H1 (cell line): ENCODE results near the gene ZNF765. TPM values are rescaled to one million over a fixed set of nuclear protein-coding genes. Genes with fewer than 3 reads are reported as not detected.

Source experiments
- CTCF ChIA-PET: fragments of 300-600 bp; sonication (Branson Sonifier 250); formaldehyde crosslinking; loops from one replicate; lab custom pipeline; 2021; ENCODE audit not compliant: partially characterized antibody; lab: Charles Lee
- POLR2A ChIA-PET: fragments of 300-600 bp; sonication (Branson Sonifier 250); formaldehyde crosslinking; loops from one replicate; lab custom pipeline; 2021; ENCODE audit warnings: inconsistent platforms; ENCODE audit not compliant: partially characterized antibody; lab: Charles Lee
- DNase-seq, 2 experiments: peaks; one replicate each; pipeline versions ENCODE4 v3.0.0 to v3.0.0-alpha.2; 2010 to 2022; ENCODE audit warnings: low spot score in 2 of 2, low read depth in 1 of 2, mixed read lengths in 1 of 2
- FAIRE-seq: peaks from 2 replicates; lab custom pipeline; 2011; peaks lifted over from hg19 to GRCh38; lab: Jason Lieb, UNC
- H2AFZ ChIP-seq: 2 replicates; pipeline ENCODE4 v1.8.1; 2012; ENCODE audit warnings: low read length, inconsistent platforms
- H2AK5ac ChIP-seq: 2 replicates; pipeline ENCODE4 v1.6.1; 2013; ENCODE audit warnings: low read depth, low read length
- H2BK120ac ChIP-seq: replicated peaks from 2 replicates; pipeline ENCODE3; 2013; ENCODE audit warnings: low read depth, low read length, inconsistent platforms
- H2BK12ac ChIP-seq: 2 replicates; pipeline ENCODE4 v1.6.1; 2013; ENCODE audit warnings: low read depth, low read length
- H2BK15ac ChIP-seq: 2 replicates; pipeline ENCODE4 v1.6.1; 2013; ENCODE audit warnings: low read length
- H2BK20ac ChIP-seq: 2 replicates; pipeline ENCODE4 v1.6.1; 2013; ENCODE audit warnings: low read length
- H2BK5ac ChIP-seq: 2 replicates; pipeline ENCODE4 v1.6.1; 2013; ENCODE audit warnings: low read depth, low read length
- H3K14ac ChIP-seq: 2 replicates; pipeline ENCODE4 v1.6.1; 2013; ENCODE audit warnings: inconsistent platforms; ENCODE audit not compliant: insufficient read length
- H3K18ac ChIP-seq: 2 replicates; pipeline ENCODE4 v1.6.1; 2013; ENCODE audit warnings: low read length; ENCODE audit errors: extremely low read depth
- H3K23ac ChIP-seq: 2 replicates; pipeline ENCODE4 v1.6.1; 2013; ENCODE audit warnings: inconsistent platforms; ENCODE audit not compliant: insufficient read length
- H3K23me2 ChIP-seq: 2 replicates; pipeline ENCODE4 v1.6.1; 2013; ENCODE audit warnings: low read depth, low read length
- H3K27ac ChIP-seq: 2 replicates; pipeline ENCODE4 v1.6.1; 2011; ENCODE audit warnings: low read depth, low read length, inconsistent platforms
- H3K27me3 ChIP-seq, 4 experiments: replicated peaks in 1 of 4; 1 replicate in 1 of 4; 2 replicates in 3 of 4; pipeline versions ENCODE4 v1.6.1 to v1.8.1; 2011 to 2013; ENCODE audit warnings: low read length in 3 of 4, mild to moderate bottlenecking in 3 of 4, inconsistent platforms in 2 of 4, mixed read lengths in 2 of 4, moderate library complexity in 1 of 4; ENCODE audit not compliant: control insufficient read depth in 3 of 4, insufficient read depth in 3 of 4; ENCODE audit errors: extremely low read depth in 1 of 4
- H3K36me3 ChIP-seq, 4 experiments: 2 replicates each; pipeline versions ENCODE4 v1.6.1 to v1.8.1; 2011 to 2013; ENCODE audit warnings: mild to moderate bottlenecking in 4 of 4, low read length in 3 of 4, moderate library complexity in 2 of 4, control low read depth in 1 of 4, inconsistent platforms in 1 of 4; ENCODE audit not compliant: insufficient read depth in 4 of 4, control insufficient read depth in 2 of 4
- H3K4ac ChIP-seq: replicated peaks from 2 replicates; pipeline ENCODE3; 2013; ENCODE audit warnings: low read length, low read depth, mixed read lengths, inconsistent platforms; ENCODE audit not compliant: insufficient read length
- H3K4me1 ChIP-seq, 4 experiments: replicated peaks in 1 of 4; 1 replicate in 1 of 4; 2 replicates in 3 of 4; pipeline versions ENCODE4 v1.6.1 to v1.8.1; 2011 to 2013; ENCODE audit warnings: low read length in 3 of 4, inconsistent platforms in 2 of 4, mixed read lengths in 1 of 4; ENCODE audit not compliant: insufficient read depth in 4 of 4, control insufficient read depth in 3 of 4
- H3K4me2 ChIP-seq, 2 experiments: 2 replicates each; pipeline versions ENCODE4 v1.6.1 to v1.8.1; 2011 to 2013; ENCODE audit warnings: low read depth in 2 of 2, low read length in 2 of 2, control low read depth in 1 of 2, inconsistent platforms in 1 of 2, mild to moderate bottlenecking in 1 of 2; ENCODE audit not compliant: insufficient read depth in 1 of 2
- H3K4me3 ChIP-seq, 4 experiments: fragments of 200-600, 300-600 bp in 1 of 4; sonication (generic), shearing (Covaris generic), sonication (Bioruptor Twin) in 1 of 4; 2 replicates each; pipeline versions ENCODE4 v1.5.1 to v1.8.1; 2011 to 2016; ENCODE audit warnings: low read length in 4 of 4, low read depth in 3 of 4, control low read depth in 2 of 4, inconsistent platforms in 2 of 4, mild to moderate bottlenecking in 2 of 4, mixed read lengths in 1 of 4, moderate library complexity in 1 of 4; ENCODE audit not compliant: insufficient read depth in 2 of 4; ENCODE audit errors: extremely low read depth in 1 of 4
- H3K56ac ChIP-seq: replicated peaks from 2 replicates; pipeline ENCODE3; 2013; ENCODE audit warnings: low read depth, mild to moderate bottlenecking, mixed read lengths, low read length, inconsistent platforms; ENCODE audit not compliant: insufficient read length
- H3K79me1 ChIP-seq: 2 replicates; pipeline ENCODE4 v1.6.1; 2013; ENCODE audit warnings: low read depth, low read length, control low read depth
- H3K79me2 ChIP-seq, 2 experiments: 2 replicates each; pipeline versions ENCODE4 v1.6.1 to v1.8.1; 2012 to 2013; ENCODE audit warnings: low read length in 2 of 2, mild to moderate bottlenecking in 2 of 2, inconsistent platforms in 1 of 2; ENCODE audit not compliant: insufficient read depth in 2 of 2, control insufficient read depth in 1 of 2
- H3K9ac ChIP-seq, 4 experiments: replicated peaks in 1 of 4; 1 replicate in 1 of 4; 2 replicates in 3 of 4; pipeline versions ENCODE4 v1.6.1 to v1.8.1; 2011 to 2013; ENCODE audit warnings: low read depth in 3 of 4, low read length in 3 of 4, control low read depth in 2 of 4, mild to moderate bottlenecking in 2 of 4, moderate library complexity in 2 of 4, inconsistent platforms in 1 of 4; ENCODE audit errors: extremely low read depth in 1 of 4
- H3K9me3 ChIP-seq, 2 experiments: 2 replicates each; pipeline versions ENCODE4 v1.6.1 to v1.8.1; 2012 to 2013; ENCODE audit warnings: mild to moderate bottlenecking in 2 of 2, moderate library complexity in 2 of 2, control low read depth in 1 of 2, inconsistent platforms in 1 of 2, low read depth in 1 of 2, low read length in 1 of 2, mixed read lengths in 1 of 2; ENCODE audit not compliant: insufficient read depth in 2 of 2
- H4K20me1 ChIP-seq, 2 experiments: replicated peaks in 1 of 2; 2 replicates each; pipeline versions ENCODE3 to v1.8.1; 2011 to 2013; ENCODE audit warnings: inconsistent platforms in 2 of 2, low read length in 2 of 2, mild to moderate bottlenecking in 1 of 2; ENCODE audit not compliant: insufficient read depth in 2 of 2, control insufficient read depth in 1 of 2
- H4K5ac ChIP-seq: 2 replicates; pipeline ENCODE4 v1.6.1; 2013; ENCODE audit warnings: low read length, low read depth, mixed read lengths, inconsistent platforms; ENCODE audit not compliant: insufficient read length
- H4K8ac ChIP-seq: 2 replicates; pipeline ENCODE4 v1.8.0; 2013; ENCODE audit warnings: mild to moderate bottlenecking, moderate library complexity, low read length, inconsistent platforms; ENCODE audit not compliant: insufficient read depth; ENCODE audit errors: extremely low read depth
- H4K91ac ChIP-seq: replicated peaks from 2 replicates; pipeline ENCODE3; 2013; ENCODE audit warnings: low read length, mixed read lengths, inconsistent platforms; ENCODE audit not compliant: insufficient read length
- ATF2 ChIP-seq: IDR thresholded peaks from 2 replicates; pipeline ENCODE4 v1.6.1; 2012; ENCODE audit warnings: low read length, inconsistent platforms
- CHD1 ChIP-seq: IDR thresholded peaks from 2 replicates; pipeline ENCODE4 v1.6.1; 2012; ENCODE audit warnings: low read depth, low read length, improper control_type of control experiment
- E2F6 ChIP-seq: IDR thresholded peaks from 2 replicates; pipeline ENCODE4 v1.6.1; 2012; ENCODE audit warnings: inconsistent platforms
- JUN ChIP-seq: IDR thresholded peaks from 2 replicates; pipeline ENCODE4 v1.6.1; 2011; ENCODE audit warnings: low read depth, mild to moderate bottlenecking, improper control_type of control experiment, low read length
- JUND ChIP-seq: IDR thresholded peaks from 2 replicates; pipeline ENCODE4 v1.6.1; 2011; ENCODE audit warnings: mild to moderate bottlenecking, improper control_type of control experiment, low read length
- POU5F1 ChIP-seq: IDR thresholded peaks from 2 replicates; pipeline ENCODE4 v1.6.1; 2011; ENCODE audit warnings: low read depth, mild to moderate bottlenecking, low read length, moderate library complexity
- RBBP5 ChIP-seq: IDR thresholded peaks from 2 replicates; pipeline ENCODE4 v1.7.1; 2012; ENCODE audit warnings: low read depth, mild to moderate bottlenecking, inconsistent platforms, low read length, moderate library complexity, borderline replicate concordance
- SIX5 ChIP-seq: IDR thresholded peaks from 2 replicates; pipeline ENCODE4 v1.6.1; 2011; ENCODE audit warnings: mild to moderate bottlenecking, low read depth, low read length
- SUZ12 ChIP-seq: fragments of 200-600 bp; sonication (generic); IDR thresholded peaks from 2 replicates; pipeline ENCODE4 v1.6.1; 2012; ENCODE audit warnings: mild to moderate bottlenecking, inconsistent platforms, low read length, moderate library complexity, mixed read lengths
- ZNF274 ChIP-seq: IDR thresholded peaks from 2 replicates; pipeline ENCODE4 v1.7.0; 2012; ENCODE audit warnings: low read length, borderline replicate concordance; ENCODE audit errors: extremely low read depth
- WGBS, 2 experiments: shearing (Covaris generic) in 1 of 2; methylation state at CpG; one replicate each; pipeline versions ENCODE4 v1.1.6 to v1.1.7; 2013 to 2015; ENCODE audit warnings: low lambda C conversion rate in 2 of 2, mixed read lengths in 2 of 2, inconsistent platforms in 1 of 2, low coverage in 1 of 2, missing lambda C conversion rate in 1 of 2; ENCODE audit not compliant: insufficient replicate concordance in 2 of 2, insufficient coverage in 1 of 2, insufficient read length in 1 of 2; ENCODE audit errors: extremely low coverage in 1 of 2, missing lambda C conversion rate in 1 of 2; 5-methylcytosine and 5-hydroxymethylcytosine counted together
- polyA plus RNA-seq, 7 experiments: library from polyadenylated mRNA; depleted of rRNA in 3 of 7; stranded (reverse) in 5 of 7; unstranded in 2 of 7; fragments of >200 nt in 5 of 7; fragments of 200-250 nt in 2 of 7; gene quantifications; 1 replicate in 5 of 7; 2 replicates in 1 of 7; 4 replicates in 1 of 7; pipeline versions ENCODE4 v1.2.1 to v1.2.3, GENCODE V29; 2011 to 2013; ENCODE audit warnings: missing spikeins in 2 of 7, mixed read lengths in 2 of 7
- total RNA-seq: library from RNA; stranded (reverse); fragmentation: NEBNext Ultra II Directional; extraction: Animal tissue kit (Norgen Biotek cat#: 25700); gene quantifications from 2 replicates; pipeline ENCODE4 v1.2.1, GENCODE V29; 2021

Gene ZNF765
- total and polyA plus RNA-seq, 2 of the 8 experiments (the other 6 are each of a cell fraction or from before 2014, with no cell fraction given), result 4.5 to 22.3 TPM

GRCh38 chr19:53388168-53388567 lies 6.8 kb upstream of the ZNF765 start:
- Histone ChIP-seq H3K18ac (no peak overlapping the region), H2BK20ac (no peak overlapping the region), H4K91ac (no peak overlapping the region), H3K4ac (no peak overlapping the region), H3K27ac (no peak overlapping the region), H3K4me1 (peaks cover 0 to 5% (median 0%) of the 10 kb centered on the region in 4 experiments; a peak in 2 of 7 replicates), H3K4me2 (no peak overlapping the region), H3K14ac (no peak overlapping the region), H3K79me1 (no peaks in the 10 kb centered on the region; the same call in 1 of the 2 replicates), H3K56ac (no peak overlapping the region), H4K20me1 (peaks cover 0 to 1% of the 10 kb centered on the region in 2 experiments), H3K9ac (no peak overlapping the region), H3K9me3 (peaks cover 9 to 12% of the 10 kb centered on the region in 2 experiments), H2BK12ac (no peak overlapping the region), H3K4me3 (no peak overlapping the region), H4K5ac (no peak overlapping the region), H4K8ac (no peak overlapping the region), H3K23me2 (no peaks in the 10 kb centered on the region), H2AFZ (no peak overlapping the region), H2AK5ac (no peak overlapping the region), H3K27me3 (no peaks in the 10 kb centered on the region), H3K79me2 (no peaks in the 10 kb centered on the region), H2BK120ac (no peak overlapping the region), H2BK5ac (no peak overlapping the region), H3K36me3 (peaks cover 0 to 22% (median 11%) of the 10 kb centered on the region in 4 experiments; a peak in 6 of 8 replicates), H2BK15ac (no peak overlapping the region), H3K23ac (no peak overlapping the region)
- ChIA-PET POLR2A (interaction anchor here (1.2 to 1.5 kb wide), 2 partner anchors 14 to 21 kb away, joined by 3 read pairs; no protein-coding TSS in a partner anchor), CTCF (interaction anchor here (0.7 to 1.7 kb wide), 4 partner anchors 21 to 193 kb away, joined by 3 to 4 read pairs (median 4); no protein-coding TSS in a partner anchor)
- FAIRE-seq, result no peak
- no peak for TF ChIP-seq E2F6
- TF ChIP-seq RBBP5, result no peak
- TF ChIP-seq ZNF274, result no peak
- no peak for TF ChIP-seq SIX5
- TF ChIP-seq JUN, result no peak
- TF ChIP-seq POU5F1, result no peak
- no peak for TF ChIP-seq CHD1
- TF ChIP-seq SUZ12, result no peak
- no peak for TF ChIP-seq JUND
- no peak for TF ChIP-seq ATF2
- WGBS, 2 experiments, result 96% methylated on average over 3 of the region's 3 CpGs; no CpG with 5 or more reads in 1 of the 2 experiments
- no peak for DNase-seq
